SK-N-SH (cell line): Measurements from ENCODE around the gene PRKAA2. TPM values are rescaled to one million over a fixed set of nuclear protein-coding genes. Genes with fewer than 3 reads are reported as not detected.

Source experiments
- CTCF ChIA-PET: fragments of 300-600, 350-600 bp; formaldehyde crosslinking; extraction: SDS; loops from one replicate; lab custom pipeline; 2021; lab: Yijun Ruan, JAX
- POLR2A ChIA-PET: fragments of 350-600 bp; sonication (Branson Sonifier 250); formaldehyde crosslinking; extraction: SDS; loops from one replicate; lab custom pipeline; 2020; ENCODE audit warnings: antibody characterized with exemption, inconsistent platforms; lab: Yijun Ruan, JAX
- DNase-seq: peaks from one replicate; pipeline ENCODE4 v3.0.0; 2012
- H2AFZ ChIP-seq: fragments of 200-600 bp; sonication (generic); 2 replicates; pipeline ENCODE4 v1.8.1; 2016; ENCODE audit warnings: antibody characterized with exemption, mild to moderate bottlenecking, low read depth
- H3F3A ChIP-seq: fragments of 200-600 bp; sonication (generic); replicated peaks from 2 replicates; pipeline ENCODE3; 2016; ENCODE audit warnings: antibody characterized with exemption, mild to moderate bottlenecking; ENCODE audit not compliant: insufficient read depth
- H3K27ac ChIP-seq, 2 experiments: fragments of 200-500 bp in 1 of 2; fragments of 200-600 bp in 1 of 2; sonication (Bioruptor generic) in 1 of 2; sonication (generic), shearing (Covaris generic) in 1 of 2; 2 replicates each; pipeline versions ENCODE4 v1.5.1 to v1.6.1; 2014 to 2016; ENCODE audit warnings: low read depth in 2 of 2, inconsistent platforms in 1 of 2, low read length in 1 of 2, mild to moderate bottlenecking in 1 of 2, mixed read lengths in 1 of 2
- H3K27me3 ChIP-seq: fragments of 200-600 bp; sonication (generic), shearing (Covaris generic); 2 replicates; pipeline ENCODE4 v1.6.1; 2016; ENCODE audit warnings: mixed run types; ENCODE audit not compliant: insufficient read depth
- H3K36me3 ChIP-seq, 2 experiments: fragments of 200-500 bp in 1 of 2; fragments of 200-600 bp in 1 of 2; sonication (Bioruptor generic) in 1 of 2; sonication (generic) in 1 of 2; replicated peaks in 1 of 2; 2 replicates each; pipeline versions ENCODE3 to v1.5.1; 2014 to 2016; ENCODE audit warnings: low read length in 1 of 2, mild to moderate bottlenecking in 1 of 2; ENCODE audit not compliant: insufficient read depth in 2 of 2, control insufficient read depth in 1 of 2
- H3K4me1 ChIP-seq, 2 experiments: fragments of 200-500 bp in 1 of 2; fragments of 200-600 bp in 1 of 2; sonication (Bioruptor generic) in 1 of 2; sonication (generic), shearing (Covaris generic) in 1 of 2; 2 replicates each; pipeline versions ENCODE4 v1.5.1 to v1.6.1; 2014 to 2016; ENCODE audit warnings: low read depth in 1 of 2, low read length in 1 of 2, mixed run types in 1 of 2; ENCODE audit not compliant: insufficient read depth in 2 of 2, control insufficient read depth in 1 of 2
- H3K4me2 ChIP-seq: fragments of 200-600 bp; sonication (generic), shearing (Covaris generic); 2 replicates; pipeline ENCODE4 v1.6.1; 2017; ENCODE audit warnings: mixed run types
- H3K4me3 ChIP-seq, 2 experiments: fragments of 200-500 bp in 1 of 2; fragments of 200-600 bp in 1 of 2; sonication (Bioruptor generic) in 1 of 2; sonication (generic), shearing (Covaris generic) in 1 of 2; 2 replicates each; pipeline versions ENCODE4 v1.5.1 to v1.8.1; 2014 to 2016; ENCODE audit warnings: low read depth in 2 of 2, inconsistent platforms in 1 of 2, low read length in 1 of 2, mild to moderate bottlenecking in 1 of 2, mixed read lengths in 1 of 2, moderate library complexity in 1 of 2
- H3K79me2 ChIP-seq: fragments of 200-600 bp; sonication (generic); 2 replicates; pipeline ENCODE4 v1.8.1; 2017; ENCODE audit warnings: mild to moderate bottlenecking; ENCODE audit not compliant: insufficient read depth
- H3K9ac ChIP-seq: fragments of 200-600 bp; sonication (generic); 2 replicates; pipeline ENCODE4 v1.6.1; 2017; ENCODE audit warnings: mixed run types
- H3K9me2 ChIP-seq: fragments of 200-600 bp; sonication (generic); 2 replicates; pipeline ENCODE4 v1.6.1; 2017; ENCODE audit warnings: mixed run types
- H3K9me3 ChIP-seq: fragments of 200-600 bp; sonication (generic); 2 replicates; pipeline ENCODE4 v1.6.1; 2017; ENCODE audit warnings: mixed run types, mild to moderate bottlenecking, moderate library complexity
- H4K20me1 ChIP-seq: fragments of 200-600 bp; sonication (generic); 2 replicates; pipeline ENCODE4 v1.6.1; 2017; ENCODE audit warnings: mild to moderate bottlenecking, mixed run types; ENCODE audit not compliant: insufficient read depth
- EP300 ChIP-seq, 2 experiments: IDR thresholded peaks; 2 replicates each; pipeline versions ENCODE4 v1.4.0 to v1.6.1; 2012; ENCODE audit warnings: borderline replicate concordance in 1 of 2, low read depth in 1 of 2, low read length in 1 of 2
- EZH2phosphoT487 ChIP-seq: fragments of 200-600 bp; sonication (generic); IDR thresholded peaks from 2 replicates; pipeline ENCODE4 v1.6.1; 2017; ENCODE audit warnings: low read depth, mixed run types, mild to moderate bottlenecking, antibody characterized with exemption, moderate library complexity, borderline replicate concordance
- FOSL2 ChIP-seq: IDR thresholded peaks from 2 replicates; pipeline ENCODE4 v1.4.0; 2012; ENCODE audit warnings: low read depth, mild to moderate bottlenecking, moderate library complexity, borderline replicate concordance
- FOXJ3 ChIP-seq: sonication (generic); formaldehyde crosslinking; IDR thresholded peaks from 2 replicates; pipeline ENCODE4 v1.5.1; 2020; ENCODE audit warnings: mild to moderate bottlenecking, missing genetic modification reagents
- FOXM1 ChIP-seq: IDR thresholded peaks from 2 replicates; pipeline ENCODE4 v1.4.0; 2012; ENCODE audit warnings: low read depth, mild to moderate bottlenecking
- GABPA ChIP-seq: IDR thresholded peaks from 2 replicates; pipeline ENCODE4 v1.4.0; 2012; ENCODE audit warnings: low read depth, mild to moderate bottlenecking
- IRF3 ChIP-seq: fragments of 150-350 bp; IDR thresholded peaks from 2 replicates; pipeline ENCODE4 v1.6.1; 2016; ENCODE audit warnings: mild to moderate bottlenecking, low read depth, low read length
- JUND ChIP-seq: IDR thresholded peaks from 2 replicates; pipeline ENCODE4 v1.4.0; 2012
- MXI1 ChIP-seq: IDR thresholded peaks from 2 replicates; pipeline ENCODE4 v1.6.1; 2012; ENCODE audit warnings: mild to moderate bottlenecking, low read depth, low read length, improper control_type of control experiment
- POLR2AphosphoS5 ChIP-seq: IDR thresholded peaks from 2 replicates; pipeline ENCODE4 v1.6.1; 2012; ENCODE audit warnings: low read depth, low read length
- REST ChIP-seq: IDR thresholded peaks from 2 replicates; pipeline ENCODE4 v1.6.1; 2012; ENCODE audit warnings: mild to moderate bottlenecking, low read depth, low read length, moderate library complexity
- SIN3A ChIP-seq: IDR thresholded peaks from 2 replicates; pipeline ENCODE4 v1.6.1; 2012; ENCODE audit warnings: low read depth, mild to moderate bottlenecking, low read length, moderate library complexity, borderline replicate concordance
- TAF1 ChIP-seq: IDR thresholded peaks from 2 replicates; pipeline ENCODE4 v1.6.1; 2012; ENCODE audit warnings: low read depth, mild to moderate bottlenecking, low read length, moderate library complexity, borderline replicate concordance
- TEAD4 ChIP-seq: IDR thresholded peaks from 2 replicates; pipeline ENCODE4 v1.4.0; 2012; ENCODE audit warnings: mild to moderate bottlenecking, borderline replicate concordance; ENCODE audit not compliant: insufficient read depth
- ZBTB33 ChIP-seq: IDR thresholded peaks from 2 replicates; pipeline ENCODE4 v1.4.0; 2012; ENCODE audit warnings: low read depth, borderline replicate concordance
- WGBS: methylation state at CpG from one replicate; pipeline ENCODE4 v1.1.6; 2017; ENCODE audit warnings: low lambda C conversion rate; 5-methylcytosine and 5-hydroxymethylcytosine counted together
- polyA plus RNA-seq, 3 experiments: library from polyadenylated mRNA; depleted of rRNA; stranded (reverse); fragments of >200 nt; gene quantifications; 2 replicates each; pipeline ENCODE4 v1.2.3, GENCODE V29; 2012
- TF ChIP-seq, protein P1 (sequence below): fragments of 150-350 bp; IDR thresholded peaks from 2 replicates; pipeline ENCODE4 v1.6.1; 2017; ENCODE audit warnings: antibody characterized with exemption, low read length, low read depth, borderline replicate concordance
- TF ChIP-seq, protein P2 (sequence below): IDR thresholded peaks from 2 replicates; pipeline ENCODE4 v1.4.0; 2012; ENCODE audit warnings: low read depth
- TF ChIP-seq, protein P3 (sequence below): IDR thresholded peaks from 2 replicates; pipeline ENCODE4 v1.4.0; 2012; ENCODE audit warnings: low read depth, borderline replicate concordance

The PRKAA2 gene
- polyA plus RNA-seq, 1 of the 3 experiments (the other 2 are of a cell fraction), result 1.5 TPM

DNA sequence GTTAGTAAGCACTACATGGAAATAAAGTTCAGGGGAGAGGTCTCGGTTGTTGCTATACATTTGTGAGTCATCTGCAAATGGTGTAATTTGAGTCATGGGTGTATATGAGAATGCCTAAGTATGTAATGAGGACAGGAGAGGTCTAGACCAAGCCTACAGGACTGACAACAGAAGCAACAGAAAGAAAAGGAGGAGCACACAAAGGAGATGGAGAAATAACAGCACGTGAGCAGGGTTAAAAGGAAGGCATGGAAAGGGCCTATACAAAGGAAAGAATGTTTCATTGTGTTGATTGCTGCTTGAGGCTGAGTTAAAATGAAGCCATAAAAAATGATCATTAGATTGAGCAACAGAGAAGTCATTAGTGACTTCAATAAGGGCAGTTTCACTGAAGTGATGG, 28.0 kb upstream of the PRKAA2 start:
- Histone ChIP-seq H3K27me3 (no peaks in the 10 kb centered on the region), H3K4me3 (no peak overlapping the region), H3K9ac (no peak overlapping the region), H3K9me3 (no peaks in the 10 kb centered on the region), H2AFZ (no peak overlapping the region), H3F3A (no peaks in the 10 kb centered on the region), H3K4me2 (no peak overlapping the region), H3K79me2 (no peaks in the 10 kb centered on the region), H3K36me3 (no peaks in the 10 kb centered on the region), H3K9me2 (no peaks in the 10 kb centered on the region), H4K20me1 (no peaks in the 10 kb centered on the region), H3K4me1 (no peaks in the 10 kb centered on the region), H3K27ac (no peak overlapping the region)
- no peak for TF ChIP-seq TEAD4
- TF ChIP-seq, protein P1, sequence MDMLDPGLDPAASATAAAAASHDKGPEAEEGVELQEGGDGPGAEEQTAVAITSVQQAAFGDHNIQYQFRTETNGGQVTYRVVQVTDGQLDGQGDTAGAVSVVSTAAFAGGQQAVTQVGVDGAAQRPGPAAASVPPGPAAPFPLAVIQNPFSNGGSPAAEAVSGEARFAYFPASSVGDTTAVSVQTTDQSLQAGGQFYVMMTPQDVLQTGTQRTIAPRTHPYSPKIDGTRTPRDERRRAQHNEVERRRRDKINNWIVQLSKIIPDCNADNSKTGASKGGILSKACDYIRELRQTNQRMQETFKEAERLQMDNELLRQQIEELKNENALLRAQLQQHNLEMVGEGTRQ, result no peak
- TF ChIP-seq REST, result no peak
- TF ChIP-seq FOXJ3, result no peak
- no peak for TF ChIP-seq ZBTB33
- no peak for TF ChIP-seq FOXM1
- TF ChIP-seq EZH2phosphoT487, result no peak
- TF ChIP-seq EP300 (IDR thresholded peaks at IDR 0.05; ENCODE audit: borderline replicate concordance in 1 of 2, low read depth in 1 of 2, low read length in 1 of 2), result no peak
- TF ChIP-seq SIN3A, result no peak
- TF ChIP-seq MXI1, result no peak
- TF ChIP-seq GABPA, result no peak
- no peak for TF ChIP-seq IRF3
- TF ChIP-seq TAF1, result no peak
- TF ChIP-seq, protein P2, sequence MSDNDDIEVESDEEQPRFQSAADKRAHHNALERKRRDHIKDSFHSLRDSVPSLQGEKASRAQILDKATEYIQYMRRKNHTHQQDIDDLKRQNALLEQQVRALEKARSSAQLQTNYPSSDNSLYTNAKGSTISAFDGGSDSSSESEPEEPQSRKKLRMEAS, result no peak
- TF ChIP-seq FOSL2, result no peak
- TF ChIP-seq JUND, result no peak
- TF ChIP-seq, protein P3, sequence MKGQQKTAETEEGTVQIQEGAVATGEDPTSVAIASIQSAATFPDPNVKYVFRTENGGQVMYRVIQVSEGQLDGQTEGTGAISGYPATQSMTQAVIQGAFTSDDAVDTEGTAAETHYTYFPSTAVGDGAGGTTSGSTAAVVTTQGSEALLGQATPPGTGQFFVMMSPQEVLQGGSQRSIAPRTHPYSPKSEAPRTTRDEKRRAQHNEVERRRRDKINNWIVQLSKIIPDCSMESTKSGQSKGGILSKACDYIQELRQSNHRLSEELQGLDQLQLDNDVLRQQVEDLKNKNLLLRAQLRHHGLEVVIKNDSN, result no peak
- no peak for TF ChIP-seq POLR2AphosphoS5
- POLR2A ChIA-PET, result no interaction called here
- CTCF ChIA-PET, result no interaction called here
- WGBS, result 77% methylated on average over 2 of the region's 2 CpGs
- DNase-seq, result no peak
